K562 (cell line): ENCODE measurements around the gene CCDC136. TPM values are rescaled to one million over a fixed set of nuclear protein-coding genes. Genes with fewer than 3 reads are reported as not detected.

ENCODE experiments used
- DMBX1 ChIP-seq: fragments of 250-450 bp; sonication (Bioruptor Pico); IDR thresholded peaks from 2 replicates; pipeline ENCODE4 v1.8.0; 2022; ENCODE audit warnings: inconsistent platforms, mild to moderate bottlenecking, moderate library complexity, borderline replicate concordance
- HDAC8 ChIP-seq: fragments of 450-650 bp; IDR thresholded peaks from 2 replicates; pipeline ENCODE4 v1.6.1; 2016; ENCODE audit warnings: mild to moderate bottlenecking, missing genetic modification characterization, moderate library complexity, missing compliant biosample characterization
- JUND ChIP-seq, 2 experiments: IDR thresholded peaks; 2 replicates in 1 of 2; 3 replicates in 1 of 2; pipeline ENCODE4 v1.6.1; 2011; ENCODE audit warnings: borderline replicate concordance in 2 of 2, low read depth in 2 of 2, low read length in 2 of 2, improper control_type of control experiment in 1 of 2, missing biosample characterization in 1 of 2, missing genetic modification characterization in 1 of 2, missing genetic modification reagents in 1 of 2
- NCOR1 ChIP-seq: fragments of 450-650 bp; IDR thresholded peaks from 2 replicates; pipeline ENCODE4 v1.6.1; 2016; ENCODE audit warnings: mild to moderate bottlenecking, moderate library complexity
- POLR2AphosphoS2 ChIP-seq: IDR thresholded peaks from 2 replicates; pipeline ENCODE4 v1.6.1; 2012; ENCODE audit warnings: low read length, improper control_type of control experiment
- polyA plus RNA-seq, 8 experiments: library from polyadenylated mRNA; depleted of rRNA in 4 of 8; stranded (reverse) in 5 of 8; unstranded in 3 of 8; fragments of >200 nt; fragmentation: Nextera tagmentation in 2 of 8; fragmentation: Illumina TruSeq in 1 of 8; extraction: Ambion mirVana in 2 of 8; extraction: Trizol in 1 of 8; gene quantifications; 2 replicates each; pipeline versions ENCODE4 v1.2.1 to v1.2.3, GENCODE V29; 2011 to 2014; ENCODE audit warnings: inconsistent platforms in 1 of 8, missing spikeins in 1 of 8
- total RNA-seq, 7 experiments: library from RNA; depleted of rRNA in 6 of 7; stranded (reverse); fragments of >200 nt in 6 of 7; fragmentation: Illumina TruSeq in 2 of 7; extraction: Trizol in 2 of 7; gene quantifications; 2 replicates each; pipeline versions ENCODE4 v1.2.1 to v1.2.3, GENCODE V29; 2011 to 2021; ENCODE audit warnings: low replicate concordance in 1 of 7
- TF ChIP-seq, protein P1 (sequence below), 2 experiments: fragments of 450-650 bp; IDR thresholded peaks; 2 replicates each; pipeline ENCODE4 v1.6.1; 2016; ENCODE audit warnings: mild to moderate bottlenecking in 2 of 2, borderline replicate concordance in 1 of 2, low read depth in 1 of 2, moderate library complexity in 1 of 2
- TF ChIP-seq, protein P2 (sequence below), 2 experiments: IDR thresholded peaks; 2 replicates each; pipeline ENCODE4 v1.6.1; 2011; ENCODE audit warnings: borderline replicate concordance in 1 of 2, control low read depth in 1 of 2, low read depth in 1 of 2, low read length in 1 of 2, mild to moderate bottlenecking in 1 of 2, mixed read lengths in 1 of 2, moderate library complexity in 1 of 2; ENCODE audit not compliant: insufficient read depth in 1 of 2, insufficient read length in 1 of 2, poor library complexity in 1 of 2, severe bottlenecking in 1 of 2; ENCODE audit errors: extremely low read depth in 1 of 2

CCDC136 gene
- total and polyA plus RNA-seq, 9 of the 15 experiments (the other 6 are each of a cell fraction or from before 2014, with no cell fraction given), result 2.4 to 40.8 (median 26.5) TPM

DNA sequence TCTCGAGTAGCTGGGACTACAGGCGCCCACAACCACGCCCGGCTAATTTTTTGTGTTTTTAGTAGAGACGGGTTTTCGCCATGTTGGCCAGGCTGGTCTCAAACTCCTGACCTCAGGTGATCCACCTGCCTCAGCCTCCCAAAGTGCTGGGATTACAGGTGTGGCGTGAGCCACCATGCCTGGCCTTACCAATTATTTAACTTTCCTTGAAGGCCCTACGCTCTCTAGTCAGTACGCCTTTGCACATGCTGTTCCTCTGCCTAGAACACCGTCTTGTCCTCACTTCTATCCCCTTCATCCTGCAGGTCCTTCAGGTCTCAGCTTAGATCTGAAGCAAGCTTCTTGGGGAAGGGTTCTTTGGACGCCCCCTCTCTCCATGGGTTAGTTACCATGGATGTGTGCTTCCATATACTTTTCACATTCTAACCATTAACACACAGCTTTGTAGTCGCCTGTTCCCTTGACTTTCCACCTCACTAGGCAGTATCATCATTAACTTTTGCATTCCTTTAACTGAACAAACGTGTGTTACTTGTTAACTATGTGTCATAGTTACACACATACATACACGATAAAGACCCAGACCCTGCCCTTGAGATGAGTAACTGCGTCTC is 70.3 kb downstream of the CCDC136 start (continued):
- TF ChIP-seq, protein P1, sequence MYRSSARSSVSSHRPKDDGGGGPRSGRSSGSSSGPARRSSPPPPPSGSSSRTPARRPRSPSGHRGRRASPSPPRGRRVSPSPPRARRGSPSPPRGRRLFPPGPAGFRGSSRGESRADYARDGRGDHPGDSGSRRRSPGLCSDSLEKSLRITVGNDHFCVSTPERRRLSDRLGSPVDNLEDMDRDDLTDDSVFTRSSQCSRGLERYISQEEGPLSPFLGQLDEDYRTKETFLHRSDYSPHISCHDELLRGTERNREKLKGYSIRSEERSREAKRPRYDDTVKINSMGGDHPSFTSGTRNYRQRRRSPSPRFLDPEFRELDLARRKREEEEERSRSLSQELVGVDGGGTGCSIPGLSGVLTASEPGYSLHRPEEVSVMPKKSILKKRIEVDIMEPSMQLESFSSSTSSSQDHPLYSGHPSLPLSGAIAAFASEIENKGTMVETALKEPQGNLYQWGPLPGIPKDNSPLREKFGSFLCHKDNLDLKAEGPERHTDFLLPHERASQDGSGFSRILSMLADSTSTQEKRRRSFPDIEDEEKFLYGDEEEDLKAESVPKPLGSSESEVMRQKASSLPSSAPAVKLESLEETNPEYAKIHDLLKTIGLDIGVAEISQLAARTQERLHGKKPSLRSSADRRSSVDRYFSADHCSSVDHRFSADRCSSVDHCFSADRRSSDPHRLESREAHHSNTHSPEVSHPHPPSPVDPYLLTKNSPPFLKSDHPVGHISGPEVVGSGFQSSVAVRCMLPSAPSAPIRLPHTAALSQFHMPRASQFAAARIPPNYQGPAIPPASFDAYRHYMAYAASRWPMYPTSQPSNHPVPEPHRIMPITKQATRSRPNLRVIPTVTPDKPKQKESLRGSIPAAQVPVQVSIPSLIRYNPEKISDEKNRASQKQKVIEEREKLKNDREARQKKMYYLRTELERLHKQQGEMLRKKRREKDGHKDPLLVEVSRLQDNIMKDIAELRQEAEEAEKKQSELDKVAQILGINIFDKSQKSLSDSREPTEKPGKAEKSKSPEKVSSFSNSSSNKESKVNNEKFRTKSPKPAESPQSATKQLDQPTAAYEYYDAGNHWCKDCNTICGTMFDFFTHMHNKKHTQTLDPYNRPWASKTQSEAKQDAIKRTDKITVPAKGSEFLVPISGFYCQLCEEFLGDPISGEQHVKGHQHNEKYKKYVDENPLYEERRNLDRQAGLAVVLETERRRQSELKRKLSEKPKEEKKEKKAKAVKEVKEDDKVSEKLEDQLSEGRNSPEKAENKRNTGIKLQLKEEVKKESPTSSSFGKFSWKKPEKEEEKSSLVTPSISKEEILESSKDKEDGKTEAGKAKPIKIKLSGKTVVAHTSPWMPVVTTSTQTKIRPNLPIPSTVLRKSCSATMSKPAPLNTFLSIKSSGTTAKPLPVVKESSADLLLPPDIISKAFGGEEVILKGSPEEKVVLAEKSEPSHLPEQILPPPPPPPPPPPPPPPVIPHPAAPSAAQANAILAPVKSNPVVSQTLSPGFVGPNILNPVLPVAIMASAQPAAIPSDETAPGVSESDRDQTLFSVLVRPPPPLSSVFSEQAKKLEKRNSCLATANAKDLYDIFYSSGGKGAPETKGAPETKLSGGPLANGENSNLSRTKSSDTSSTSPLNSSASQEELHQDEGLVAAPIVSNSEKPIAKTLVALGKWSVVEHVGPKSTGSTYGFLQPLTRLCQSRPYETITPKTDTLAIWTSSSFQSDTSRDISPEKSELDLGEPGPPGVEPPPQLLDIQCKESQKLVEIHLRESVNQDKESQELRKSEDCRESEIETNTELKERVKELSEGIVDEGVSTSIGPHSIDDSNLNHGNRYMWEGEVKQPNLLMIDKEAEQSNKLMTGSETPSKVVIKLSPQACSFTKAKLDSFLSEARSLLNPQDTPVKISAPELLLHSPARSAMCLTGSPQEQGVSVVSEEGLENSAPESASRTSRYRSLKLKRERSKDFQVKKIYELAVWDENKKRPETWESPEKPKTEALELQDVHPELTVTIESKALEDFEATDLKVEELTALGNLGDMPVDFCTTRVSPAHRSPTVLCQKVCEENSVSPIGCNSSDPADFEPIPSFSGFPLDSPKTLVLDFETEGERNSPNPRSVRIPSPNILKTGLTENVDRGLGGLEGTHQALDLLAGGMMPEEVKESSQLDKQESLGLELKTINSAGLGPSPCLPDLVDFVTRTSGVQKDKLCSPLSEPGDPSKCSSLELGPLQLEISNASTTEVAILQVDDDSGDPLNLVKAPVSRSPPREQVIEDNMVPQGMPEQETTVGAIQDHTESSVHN (IDR thresholded peaks at IDR 0.05; ENCODE audit: borderline replicate concordance in 1 of 2, low read depth in 1 of 2), result no peak
- no peak for TF ChIP-seq JUND (IDR thresholded peaks at IDR 0.05; ENCODE audit: borderline replicate concordance, low read depth, low read length)
- TF ChIP-seq JUND (tag; IDR thresholded peaks at IDR 0.05; ENCODE audit: borderline replicate concordance, low read depth, low read length), result 0 out of 3 replicates have a peak, but pooled peaks have one; percentile 6
- no peak for TF ChIP-seq DMBX1
- no peak for TF ChIP-seq HDAC8 (tag)
- TF ChIP-seq, protein P2, sequence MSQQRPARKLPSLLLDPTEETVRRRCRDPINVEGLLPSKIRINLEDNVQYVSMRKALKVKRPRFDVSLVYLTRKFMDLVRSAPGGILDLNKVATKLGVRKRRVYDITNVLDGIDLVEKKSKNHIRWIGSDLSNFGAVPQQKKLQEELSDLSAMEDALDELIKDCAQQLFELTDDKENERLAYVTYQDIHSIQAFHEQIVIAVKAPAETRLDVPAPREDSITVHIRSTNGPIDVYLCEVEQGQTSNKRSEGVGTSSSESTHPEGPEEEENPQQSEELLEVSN (IDR thresholded peaks at IDR 0.05; ENCODE audit: borderline replicate concordance in 1 of 2, extremely low read depth in 1 of 2, insufficient read depth in 1 of 2, insufficient read length in 1 of 2, low read depth in 1 of 2, low read length in 1 of 2, poor library complexity in 1 of 2, severe bottlenecking in 1 of 2), result no peak
- TF ChIP-seq POLR2AphosphoS2, result no peak
- TF ChIP-seq NCOR1, result no peak
